NOMO-1 treated with DMSO at 0.1 percent for 48 hours (cell line): Measurements from ENCODE around the gene MAGEA6.
"Not testable (repeated sequence)": the region's sequence is repeated elsewhere in the genome, so short reads cannot be mapped to it uniquely, and the experiment has no call there.

Experiments used
- DNase-seq: peaks from one replicate; lab custom pipeline; 2025; ENCODE audit not compliant: unreplicated experiment; lab: John Stamatoyannopoulos, UW

Gene MAGEA6

GRCh38 chrX:152734143-152734858, 35.2 kb downstream of the MAGEA6 start:
- DNase-seq: not testable (repeated sequence)

GRCh38 chrX:152733261-152733975, 36.1 kb downstream of the MAGEA6 start, which contains the start of the genes CSAG1 and MAGEA12:
Gene CSAG1 (minus strand): TSS chrX:152733721. CDS start chrX:152732460, 1,261 bp downstream.
Gene MAGEA12 (plus strand): TSS chrX:152733757. CDS start chrX:152736162, 2,405 bp downstream.
- DNase-seq: no peak

DNA sequence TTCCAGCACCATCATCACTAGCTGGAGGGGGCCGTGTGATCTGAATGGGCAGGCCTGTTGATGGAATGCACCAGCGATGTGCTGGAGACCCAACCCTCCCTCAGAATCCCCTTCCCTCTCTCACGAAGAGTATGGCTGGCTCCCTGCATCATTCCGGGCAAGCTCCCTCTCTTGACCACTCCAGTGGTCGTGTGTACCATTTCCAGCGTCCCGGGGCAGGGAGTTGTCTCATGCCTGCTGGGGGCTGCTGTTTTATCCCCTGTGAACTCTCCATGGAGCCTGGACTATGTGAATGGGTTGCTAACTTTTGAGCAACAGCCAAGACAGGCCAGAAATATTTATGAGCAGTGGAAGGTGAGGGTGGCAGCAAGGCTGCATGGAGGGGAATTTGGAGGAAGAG, 44.1 kb downstream of the MAGEA6 start:
- no peak for DNase-seq
